Panc1 (cell line): ENCODE measurements around the gene PKNOX2. TPM values are rescaled to one million over a fixed set of nuclear protein-coding genes. Genes with fewer than 3 reads are reported as not detected.

ENCODE experiments used
- ATAC-seq: fragments of 200-7000 bp; cut with Tn5 transposase; 2 replicates; pipeline ENCODE4 v1.9.1; 2020; ENCODE audit warnings: mild to moderate bottlenecking, moderate library complexity
- BruUV-seq: library from RNA; stranded (reverse); fragments of 400-500 nt; replicated peaks from 2 replicates; lab custom pipeline; 2021; lab: Mats Ljungman, UMichigan
- CTCF ChIA-PET: fragments of 300-600 bp; sonication (Branson Sonifier 250); formaldehyde crosslinking; loops from one replicate; lab custom pipeline; 2022; ENCODE audit warnings: antibody characterized with exemption; lab: Charles Lee
- POLR2A ChIA-PET: fragments of 300-600 bp; sonication (Branson Sonifier 250); formaldehyde crosslinking; loops from one replicate; lab custom pipeline; 2022; ENCODE audit warnings: antibody characterized with exemption; lab: Charles Lee
- DNase-seq: peaks from one replicate; pipeline ENCODE4 v3.0.0-alpha.2; 2010; ENCODE audit warnings: low read depth, low spot score
- H3K27ac ChIP-seq: 2 replicates; pipeline ENCODE4 v1.5.1; 2011; ENCODE audit warnings: mild to moderate bottlenecking, low read length, inconsistent platforms
- H3K27me3 ChIP-seq: fragments of 200-500 bp; sonication (Bioruptor generic); 2 replicates; pipeline ENCODE4 v1.6.0; 2014; ENCODE audit warnings: low read length, inconsistent platforms; ENCODE audit not compliant: control insufficient read depth, insufficient read depth
- H3K36me3 ChIP-seq: fragments of 200-500 bp; sonication (Bioruptor generic); 2 replicates; pipeline ENCODE4 v1.5.1; 2014; ENCODE audit warnings: inconsistent platforms, mild to moderate bottlenecking, low read length, moderate library complexity; ENCODE audit not compliant: control insufficient read depth, insufficient read depth
- H3K4me1 ChIP-seq: 2 replicates; pipeline ENCODE4 v1.5.1; 2011; ENCODE audit warnings: inconsistent platforms, mild to moderate bottlenecking, low read length, moderate library complexity; ENCODE audit not compliant: control insufficient read depth, insufficient read depth
- H3K4me3 ChIP-seq, 2 experiments: 2 replicates each; pipeline ENCODE4 v1.5.1; 2011 to 2012; ENCODE audit warnings: low read depth in 2 of 2, low read length in 2 of 2, mild to moderate bottlenecking in 2 of 2, inconsistent platforms in 1 of 2, moderate library complexity in 1 of 2
- H3K9me3 ChIP-seq: fragments of 200-500 bp; sonication (Bioruptor generic); 2 replicates; pipeline ENCODE4 v1.5.1; 2014; ENCODE audit warnings: low read depth, mild to moderate bottlenecking, inconsistent platforms, low read length, moderate library complexity; ENCODE audit not compliant: control insufficient read depth, insufficient read depth
- CTCF ChIP-seq: fragments of 450-650 bp; IDR thresholded peaks from 2 replicates; pipeline ENCODE4 v1.5.1; 2017; ENCODE audit warnings: mild to moderate bottlenecking
- POLR2AphosphoS5 ChIP-seq: IDR thresholded peaks from 2 replicates; pipeline ENCODE4 v1.6.1; 2012; ENCODE audit warnings: mild to moderate bottlenecking, low read depth, low read length, moderate library complexity
- SIN3A ChIP-seq: IDR thresholded peaks from 2 replicates; pipeline ENCODE4 v1.6.1; 2012; ENCODE audit warnings: low read depth, mild to moderate bottlenecking, low read length, moderate library complexity, borderline replicate concordance; ENCODE audit not compliant: insufficient read depth
- TCF7L2 ChIP-seq: IDR thresholded peaks from 2 replicates; pipeline ENCODE4 v1.6.1; 2011; ENCODE audit warnings: mild to moderate bottlenecking, low read depth, low read length, inconsistent platforms
- in situ Hi-C: cut with HindIII; loops from 2 replicates; pipeline ENCODE4 v1.10.0; 2016; ENCODE audit warnings: low sequenced_read_pairs, low pct_unique_long_range_greater_than_20kb
- intact Hi-C: fragments of 100-400 bp; cut with micrococcal nuclease; formaldehyde crosslinking; loops from one replicate; pipeline ENCODE4 v1.10.0; 2022; ENCODE audit not compliant: unreplicated experiment
- total RNA-seq: library from RNA; stranded (reverse); gene quantifications from one replicate; pipeline ENCODE4 v1.2.1, GENCODE V29; 2021; ENCODE audit not compliant: unreplicated experiment
- TF ChIP-seq, protein P1 (sequence below), 2 experiments: IDR thresholded peaks; 2 replicates each; pipeline ENCODE4 v1.6.1; 2011 to 2012; ENCODE audit warnings: low read depth in 2 of 2, control low read depth in 1 of 2, low read length in 1 of 2, mild to moderate bottlenecking in 1 of 2, moderate library complexity in 1 of 2; ENCODE audit not compliant: insufficient read depth in 1 of 2

Gene PKNOX2
- total RNA-seq, 1 experiment from 2014 or later = not detected

DNA sequence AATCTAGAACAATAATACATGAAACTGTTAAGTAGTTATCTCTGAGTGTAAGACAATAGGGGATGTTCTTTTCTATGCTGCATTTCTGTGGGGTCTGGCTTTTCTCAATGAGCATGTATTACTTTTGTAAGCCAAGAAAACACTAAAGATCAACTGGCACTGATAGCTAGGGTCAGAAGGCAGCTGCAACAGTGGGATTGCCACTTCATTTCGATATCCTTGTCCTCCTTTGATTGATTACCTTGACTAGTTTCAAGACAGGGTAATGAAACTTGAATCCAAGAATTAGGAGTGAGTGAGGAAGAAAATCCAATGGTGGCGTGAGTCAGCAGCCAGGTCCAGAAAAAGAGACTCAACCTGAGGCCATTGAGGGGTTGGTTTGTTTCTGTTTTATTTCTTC, 285.0 kb downstream of the PKNOX2 start:
- no peak overlapping the region for H3K27ac ChIP-seq
- intact Hi-C loops (no loop called here), in situ Hi-C loops (no loop called here)
- no peaks in the 10 kb centered on the region for H3K27me3 ChIP-seq
- ATAC-seq = no peak
- no peak overlapping the region for H3K4me3 ChIP-seq
- TF ChIP-seq CTCF (no peak), POLR2AphosphoS5 (no peak), TCF7L2 (no peak), SIN3A (no peak)
- TF ChIP-seq, protein P1, sequence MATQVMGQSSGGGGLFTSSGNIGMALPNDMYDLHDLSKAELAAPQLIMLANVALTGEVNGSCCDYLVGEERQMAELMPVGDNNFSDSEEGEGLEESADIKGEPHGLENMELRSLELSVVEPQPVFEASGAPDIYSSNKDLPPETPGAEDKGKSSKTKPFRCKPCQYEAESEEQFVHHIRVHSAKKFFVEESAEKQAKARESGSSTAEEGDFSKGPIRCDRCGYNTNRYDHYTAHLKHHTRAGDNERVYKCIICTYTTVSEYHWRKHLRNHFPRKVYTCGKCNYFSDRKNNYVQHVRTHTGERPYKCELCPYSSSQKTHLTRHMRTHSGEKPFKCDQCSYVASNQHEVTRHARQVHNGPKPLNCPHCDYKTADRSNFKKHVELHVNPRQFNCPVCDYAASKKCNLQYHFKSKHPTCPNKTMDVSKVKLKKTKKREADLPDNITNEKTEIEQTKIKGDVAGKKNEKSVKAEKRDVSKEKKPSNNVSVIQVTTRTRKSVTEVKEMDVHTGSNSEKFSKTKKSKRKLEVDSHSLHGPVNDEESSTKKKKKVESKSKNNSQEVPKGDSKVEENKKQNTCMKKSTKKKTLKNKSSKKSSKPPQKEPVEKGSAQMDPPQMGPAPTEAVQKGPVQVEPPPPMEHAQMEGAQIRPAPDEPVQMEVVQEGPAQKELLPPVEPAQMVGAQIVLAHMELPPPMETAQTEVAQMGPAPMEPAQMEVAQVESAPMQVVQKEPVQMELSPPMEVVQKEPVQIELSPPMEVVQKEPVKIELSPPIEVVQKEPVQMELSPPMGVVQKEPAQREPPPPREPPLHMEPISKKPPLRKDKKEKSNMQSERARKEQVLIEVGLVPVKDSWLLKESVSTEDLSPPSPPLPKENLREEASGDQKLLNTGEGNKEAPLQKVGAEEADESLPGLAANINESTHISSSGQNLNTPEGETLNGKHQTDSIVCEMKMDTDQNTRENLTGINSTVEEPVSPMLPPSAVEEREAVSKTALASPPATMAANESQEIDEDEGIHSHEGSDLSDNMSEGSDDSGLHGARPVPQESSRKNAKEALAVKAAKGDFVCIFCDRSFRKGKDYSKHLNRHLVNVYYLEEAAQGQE (IDR thresholded peaks at IDR 0.05; ENCODE audit: insufficient read depth in 1 of 2, low read depth in 2 of 2, low read length in 1 of 2) = no peak
- BruUV-seq = no TSS peak
- ChIA-PET POLR2A (interaction anchor here (0.6 kb wide), 1 partner anchor 124 kb away, joined by 5 read pairs; no protein-coding TSS in a partner anchor), CTCF (interaction anchor here (0.6 kb wide), 1 partner anchor 16 kb away, joined by 7 read pairs; no protein-coding TSS in a partner anchor)
- no peaks in the 10 kb centered on the region for H3K9me3 ChIP-seq
- H3K36me3 ChIP-seq = no peaks in the 10 kb centered on the region
- no peak for DNase-seq
- peaks cover 5% of the 10 kb centered on the region; the same call in 1 of the 2 replicates for H3K4me1 ChIP-seq

- POLR2A ChIA-PET = interaction anchor here (0.6 kb wide), 1 partner anchor 27 kb away, joined by 6 read pairs; no protein-coding TSS in a partner anchor
- no peak overlapping the region for H3K27ac ChIP-seq
- intact Hi-C loops (no loop called here), in situ Hi-C loops (no loop called here)
- no peak for TF ChIP-seq POLR2AphosphoS5
- TF ChIP-seq, protein P1 (IDR thresholded peaks at IDR 0.05; ENCODE audit: insufficient read depth in 1 of 2, low read depth in 2 of 2, low read length in 1 of 2) = no peak
- no peak for TF ChIP-seq CTCF
- TF ChIP-seq TCF7L2 = no peak
- TF ChIP-seq SIN3A = no peak
- no peaks in the 10 kb centered on the region for H3K36me3 ChIP-seq
- no peak overlapping the region for H3K4me3 ChIP-seq
- CTCF ChIA-PET = interaction anchor here (0.6 kb wide), 2 partner anchors 28 to 656 kb away, joined by 3 to 5 read pairs; no protein-coding TSS in a partner anchor
- DNase-seq (no peak), ATAC-seq (peak; percentile 72; the same call in 1 of the 2 replicates)
- no TSS peak for BruUV-seq
- peaks cover 5% of the 10 kb centered on the region; the same call in 1 of the 2 replicates for H3K4me1 ChIP-seq
- no peaks in the 10 kb centered on the region for H3K27me3 ChIP-seq
- no peaks in the 10 kb centered on the region for H3K9me3 ChIP-seq
Observed at GRCh38 chr11:125451400-125452124, 287.0 kb downstream of the PKNOX2 start.
